Trophoblast cell (in vitro differentiated cells and primary cell): ENCODE measurements around the gene PPP1R12B.
"Not testable (repeated sequence)": the region's sequence is repeated elsewhere in the genome, so short reads cannot be mapped to it uniquely, and the experiment has no call there.

Experiments used
- DNase-seq, 2 donors: peaks; one replicate each; pipeline ENCODE4 v3.0.0-alpha.2; 2016
- H2AFZ ChIP-seq: 2 replicates; pipeline ENCODE4 v1.6.1; 2013; ENCODE audit warnings: low read length, moderate library complexity, mild to moderate bottlenecking; ENCODE audit not compliant: insufficient read depth, poor library complexity
- H2AK5ac ChIP-seq: 2 replicates; pipeline ENCODE4 v1.6.1; 2013; ENCODE audit warnings: mild to moderate bottlenecking, low read length
- H2BK120ac ChIP-seq: 2 replicates; pipeline ENCODE4 v1.6.1; 2013; ENCODE audit warnings: low read length, mild to moderate bottlenecking, moderate library complexity; ENCODE audit not compliant: insufficient read depth, poor library complexity
- H2BK12ac ChIP-seq: 2 replicates; pipeline ENCODE4 v1.6.1; 2013; ENCODE audit warnings: mild to moderate bottlenecking, low read length, moderate library complexity
- H2BK5ac ChIP-seq: 2 replicates; pipeline ENCODE4 v1.6.1; 2013; ENCODE audit warnings: low read length, low read depth, moderate library complexity, mild to moderate bottlenecking; ENCODE audit not compliant: poor library complexity
- H3K14ac ChIP-seq: 2 replicates; pipeline ENCODE4 v1.6.1; 2013; ENCODE audit warnings: mild to moderate bottlenecking, low read length
- H3K18ac ChIP-seq: 2 replicates; pipeline ENCODE4 v1.6.1; 2013; ENCODE audit warnings: mild to moderate bottlenecking, low read length
- H3K23ac ChIP-seq: 2 replicates; pipeline ENCODE4 v1.6.1; 2013; ENCODE audit warnings: low read length
- H3K27ac ChIP-seq: 2 replicates; pipeline ENCODE4 v1.5.1; 2013; ENCODE audit warnings: low read depth, mild to moderate bottlenecking, inconsistent platforms, low read length, moderate library complexity
- H3K27me3 ChIP-seq: 2 replicates; pipeline ENCODE4 v1.6.1; 2013; ENCODE audit warnings: inconsistent platforms, mild to moderate bottlenecking, low read length, moderate library complexity; ENCODE audit not compliant: insufficient read depth
- H3K36me3 ChIP-seq, 2 experiments: 1 replicate in 1 of 2; 2 replicates in 1 of 2; pipeline ENCODE4 v1.6.1; 2013; ENCODE audit warnings: low read length in 2 of 2, mild to moderate bottlenecking in 2 of 2, moderate library complexity in 1 of 2; ENCODE audit not compliant: insufficient read depth in 2 of 2, control insufficient read depth in 1 of 2
- H3K4ac ChIP-seq: 2 replicates; pipeline ENCODE4 v1.6.1; 2013; ENCODE audit warnings: low read depth, mild to moderate bottlenecking, low read length, moderate library complexity
- H3K4me1 ChIP-seq, 2 experiments: 1 replicate in 1 of 2; 2 replicates in 1 of 2; pipeline ENCODE4 v1.6.1; 2013; ENCODE audit warnings: low read length in 2 of 2, mild to moderate bottlenecking in 2 of 2, moderate library complexity in 1 of 2; ENCODE audit not compliant: insufficient read depth in 2 of 2, control insufficient read depth in 1 of 2
- H3K4me2 ChIP-seq: 2 replicates; pipeline ENCODE4 v1.6.1; 2013; ENCODE audit warnings: inconsistent platforms, mild to moderate bottlenecking, low read length, moderate library complexity
- H3K4me3 ChIP-seq: 2 replicates; pipeline ENCODE4 v1.5.1; 2013; ENCODE audit warnings: mild to moderate bottlenecking, low read depth, low read length, inconsistent platforms
- H3K79me1 ChIP-seq: one replicate; pipeline ENCODE4 v1.6.1; 2013; ENCODE audit warnings: low read length
- H3K79me2 ChIP-seq: 2 replicates; pipeline ENCODE4 v1.6.1; 2013; ENCODE audit warnings: low read length, mild to moderate bottlenecking; ENCODE audit not compliant: control insufficient read depth, insufficient read depth, poor library complexity
- H3K9ac ChIP-seq: 2 replicates; pipeline ENCODE4 v1.6.1; 2013; ENCODE audit warnings: mild to moderate bottlenecking, low read length
- H3K9me3 ChIP-seq: 2 replicates; pipeline ENCODE4 v1.6.1; 2013; ENCODE audit warnings: low read depth, mild to moderate bottlenecking, control low read depth, inconsistent platforms, low read length; ENCODE audit not compliant: insufficient read depth
- H4K12ac ChIP-seq: 2 replicates; pipeline ENCODE4 v1.6.1; 2013; ENCODE audit warnings: low read depth, mild to moderate bottlenecking, low read length, moderate library complexity
- H4K8ac ChIP-seq: 2 replicates; pipeline ENCODE4 v1.6.1; 2013; ENCODE audit warnings: low read depth, mild to moderate bottlenecking, low read length, moderate library complexity
- H4K91ac ChIP-seq: one replicate; pipeline ENCODE4 v1.6.1; 2013; ENCODE audit warnings: low read depth, mild to moderate bottlenecking, low read length, moderate library complexity
- WGBS: extraction: QIAGEN DNeasy Blood & Tissue Kit; methylation state at CpG from one replicate; pipeline ENCODE4 v1.1.7; 2013; ENCODE audit warnings: missing lambda C conversion rate; ENCODE audit not compliant: insufficient read length, insufficient coverage; ENCODE audit errors: extremely low coverage; 5-methylcytosine and 5-hydroxymethylcytosine counted together

The PPP1R12B gene

DNA sequence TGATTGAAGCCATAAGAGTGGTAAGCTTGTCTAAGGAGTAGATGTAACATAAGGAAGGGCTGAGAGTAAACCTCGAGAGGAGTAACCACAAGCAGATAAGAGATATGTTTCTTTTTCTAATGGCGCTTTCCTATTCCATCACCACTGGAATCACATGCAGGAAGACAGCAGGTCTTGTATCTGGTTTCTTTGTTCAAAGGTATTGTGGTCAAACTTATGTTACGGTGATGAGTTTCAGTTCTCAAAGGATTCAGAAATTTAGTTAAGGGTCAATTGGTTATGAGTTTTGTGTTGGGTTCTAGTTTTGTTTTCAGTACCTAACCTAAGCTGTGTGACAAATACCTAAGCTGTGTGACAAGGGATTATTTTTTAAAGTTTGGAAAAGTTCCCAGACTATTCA, 198.3 kb downstream of the PPP1R12B start:
- DNase-seq, H2BK120ac ChIP-seq, H3K79me2 ChIP-seq, H3K9me3 ChIP-seq, H3K4me2 ChIP-seq, H3K36me3 ChIP-seq, H4K91ac ChIP-seq, H3K27me3 ChIP-seq, H2BK12ac ChIP-seq, H2BK5ac ChIP-seq, H2AK5ac ChIP-seq, H3K9ac ChIP-seq, H3K4ac ChIP-seq, H3K4me1 ChIP-seq, H3K14ac ChIP-seq, H3K79me1 ChIP-seq, H3K4me3 ChIP-seq, H3K23ac ChIP-seq, H3K18ac ChIP-seq, H3K27ac ChIP-seq, H4K8ac ChIP-seq, H4K12ac ChIP-seq, H2AFZ ChIP-seq: not testable (repeated sequence)
- no CpG with 5 or more reads among the region's 3 CpGs for WGBS

DNA sequence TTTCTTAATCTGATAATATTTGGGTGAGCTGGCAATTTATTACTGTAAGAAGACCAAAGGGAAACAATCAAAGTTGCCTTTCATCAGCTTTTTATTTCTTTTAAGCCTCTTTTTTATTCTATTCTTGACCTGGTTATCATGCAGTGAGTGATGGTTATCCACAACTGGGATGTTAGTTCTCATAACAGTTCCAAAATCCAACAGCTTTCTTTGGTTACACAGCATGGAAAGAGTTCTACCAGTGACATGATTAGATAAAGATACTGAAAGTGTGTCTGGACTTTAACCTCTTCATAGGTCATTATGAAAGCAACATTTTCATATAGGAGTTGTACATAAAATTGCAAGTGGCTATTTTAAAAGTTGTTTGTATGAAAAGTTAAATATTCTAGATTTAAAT, 198.7 kb downstream of the PPP1R12B start:
- Histone ChIP-seq H3K18ac (no peak overlapping the region), H2BK12ac (no peak overlapping the region), H3K79me1 (no peaks in the 10 kb centered on the region), H3K27me3 (no peaks in the 10 kb centered on the region), H2AK5ac (no peak overlapping the region), H2AFZ (no peak overlapping the region), H3K4ac (no peak overlapping the region), H2BK5ac (no peak overlapping the region), H3K9me3 (no peaks in the 10 kb centered on the region), H3K23ac (no peak overlapping the region), H4K91ac (no peak overlapping the region), H3K14ac (no peak overlapping the region), H3K4me2 (no peak overlapping the region), H3K4me3 (no peak overlapping the region), H2BK120ac (no peak overlapping the region), H3K79me2 (no peaks in the 10 kb centered on the region), H4K12ac (no peak overlapping the region), H3K36me3 (no peaks in the 10 kb centered on the region), H3K4me1 (no peaks in the 10 kb centered on the region), H4K8ac (no peak overlapping the region), H3K9ac (no peak overlapping the region), H3K27ac (no peak overlapping the region)
- no peak for DNase-seq

DNA sequence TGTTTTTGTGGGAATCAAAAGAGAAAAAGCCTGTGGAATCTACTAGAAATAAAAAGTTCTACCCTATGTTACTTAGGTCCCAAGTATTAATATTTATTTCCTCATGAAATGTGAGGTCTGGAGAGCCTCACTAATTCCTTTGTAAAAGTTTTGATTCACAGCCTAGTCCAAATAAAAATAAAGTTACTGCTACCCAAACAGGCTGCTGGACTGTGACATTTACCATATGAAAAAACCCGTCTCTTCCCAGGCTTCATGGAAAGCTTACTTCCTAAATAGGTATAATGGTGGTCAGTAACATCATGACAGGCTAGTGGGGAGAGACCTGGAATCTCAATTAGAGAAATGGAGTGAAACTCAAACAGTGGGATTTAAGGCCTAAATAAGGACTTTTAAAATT, 201.6 kb downstream of the PPP1R12B start:
- not testable (repeated sequence) for H2BK5ac ChIP-seq, H3K4ac ChIP-seq, H3K79me2 ChIP-seq, H3K4me3 ChIP-seq, H2BK12ac ChIP-seq, H2AK5ac ChIP-seq, H3K36me3 ChIP-seq, H3K27me3 ChIP-seq, H3K14ac ChIP-seq, H3K9ac ChIP-seq, H3K18ac ChIP-seq, H2AFZ ChIP-seq, DNase-seq, H2BK120ac ChIP-seq, H3K9me3 ChIP-seq, H3K4me1 ChIP-seq, H4K12ac ChIP-seq, H3K4me2 ChIP-seq, H3K79me1 ChIP-seq, H4K8ac ChIP-seq, H3K27ac ChIP-seq, H4K91ac ChIP-seq, H3K23ac ChIP-seq
- no CpG with 5 or more reads among the region's 1 CpG for WGBS

DNA sequence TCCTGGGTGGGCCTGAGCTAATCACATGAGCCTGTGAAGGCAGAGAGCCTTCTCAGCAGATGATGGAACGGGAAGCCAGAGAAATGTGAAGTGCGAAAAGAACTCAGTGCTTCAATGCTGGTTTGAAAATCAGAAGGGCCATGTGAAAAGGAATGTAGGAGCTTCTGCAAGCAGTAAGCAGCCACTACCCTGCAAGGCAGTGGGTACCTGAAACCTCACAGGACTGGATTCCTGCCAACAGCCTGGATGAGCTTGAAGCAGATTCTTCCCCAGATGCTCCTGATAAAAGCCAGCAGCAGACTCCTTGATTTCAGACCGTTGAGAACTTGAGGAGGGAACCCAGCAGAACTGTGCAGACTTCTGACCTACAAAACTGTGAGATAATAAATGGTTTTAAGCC, 203.2 kb downstream of the PPP1R12B start:
- Histone ChIP-seq H3K27me3 (no peaks in the 10 kb centered on the region), H2AK5ac (no peak overlapping the region), H3K4ac (no peak overlapping the region), H3K18ac (no peak overlapping the region), H2AFZ (no peak overlapping the region), H3K14ac (no peak overlapping the region), H3K36me3 (no peaks in the 10 kb centered on the region), H4K91ac (no peak overlapping the region), H2BK120ac (no peak overlapping the region), H3K27ac (peak overlapping the region; percentile 1), H3K23ac (no peak overlapping the region), H3K4me3 (no peak overlapping the region), H3K9me3 (no peaks in the 10 kb centered on the region), H3K79me2 (no peaks in the 10 kb centered on the region), H3K4me2 (no peak overlapping the region), H2BK12ac (no peak overlapping the region), H3K4me1 (peaks cover 0 to 6% of the 10 kb centered on the region in 2 experiments), H3K9ac (no peak overlapping the region), H2BK5ac (no peak overlapping the region), H3K79me1 (peaks cover 2% of the 10 kb centered on the region), H4K12ac (no peak overlapping the region), H4K8ac (no peak overlapping the region)
- peak; percentile 95 to 98 for DNase-seq
- no CpG with 5 or more reads among the region's 3 CpGs for WGBS

DNA sequence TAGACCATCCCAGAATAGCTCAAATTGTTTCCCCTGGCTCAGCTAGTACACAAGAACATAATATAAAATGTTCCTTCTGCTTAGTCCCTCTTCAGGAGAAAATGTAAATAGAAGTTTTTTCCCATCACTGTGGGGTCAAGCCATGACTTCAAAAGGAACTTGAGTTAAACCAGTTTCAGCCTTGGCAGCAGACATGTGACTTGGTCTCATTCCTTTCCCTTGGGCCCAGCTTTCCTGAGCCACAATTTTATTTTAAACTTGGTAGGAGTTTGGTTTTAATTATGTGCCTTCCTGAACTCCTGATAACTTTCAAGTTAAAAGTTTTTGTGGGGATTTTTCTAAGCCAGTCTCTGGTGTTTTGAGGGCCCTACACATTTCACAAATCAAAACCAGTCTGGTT, 204.1 kb downstream of the PPP1R12B start:
- not testable (repeated sequence) for H2AK5ac ChIP-seq, H3K36me3 ChIP-seq, H3K4ac ChIP-seq, H3K9me3 ChIP-seq, H3K23ac ChIP-seq, H3K79me1 ChIP-seq, DNase-seq, H3K14ac ChIP-seq, H4K91ac ChIP-seq, H3K4me1 ChIP-seq, H2AFZ ChIP-seq, H3K4me3 ChIP-seq, H2BK12ac ChIP-seq, H4K12ac ChIP-seq, H2BK5ac ChIP-seq, H3K27ac ChIP-seq, H3K18ac ChIP-seq, H3K79me2 ChIP-seq, H3K4me2 ChIP-seq, H3K27me3 ChIP-seq, H3K9ac ChIP-seq, H4K8ac ChIP-seq
- H2BK120ac ChIP-seq: peak overlapping the region; percentile 22
